Stomach (tissue), 4 donors: ENCODE measurements around the gene MRE11.

Source experiments
- CTCF ChIP-seq, 7 experiments: fragments of 450-650 bp in 4 of 7; fragments of 200-600 bp in 3 of 7; sonication (generic) in 3 of 7; IDR thresholded peaks; one replicate each; pipeline ENCODE4 v1.5.1; 2016 to 2019; ENCODE audit warnings: antibody characterized with exemption in 7 of 7, control low read depth in 2 of 7, mild to moderate bottlenecking in 1 of 7
- EP300 ChIP-seq: sonication (generic); formaldehyde crosslinking; IDR thresholded peaks from one replicate; pipeline ENCODE4 v1.6.1; 2017; ENCODE audit warnings: antibody characterized with exemption
- POLR2A ChIP-seq, 4 donors: fragments of 450-650 bp; IDR thresholded peaks; one replicate each; pipeline ENCODE4 v1.6.1; 2016; ENCODE audit warnings: antibody characterized with exemption in 4 of 4, control low read depth in 2 of 4, mild to moderate bottlenecking in 1 of 4, moderate library complexity in 1 of 4
- POLR2AphosphoS5 ChIP-seq, 3 donors: sonication (generic); formaldehyde crosslinking; IDR thresholded peaks; one replicate each; pipeline ENCODE4 v1.6.1; 2016; ENCODE audit warnings: antibody characterized with exemption in 3 of 3

DNA sequence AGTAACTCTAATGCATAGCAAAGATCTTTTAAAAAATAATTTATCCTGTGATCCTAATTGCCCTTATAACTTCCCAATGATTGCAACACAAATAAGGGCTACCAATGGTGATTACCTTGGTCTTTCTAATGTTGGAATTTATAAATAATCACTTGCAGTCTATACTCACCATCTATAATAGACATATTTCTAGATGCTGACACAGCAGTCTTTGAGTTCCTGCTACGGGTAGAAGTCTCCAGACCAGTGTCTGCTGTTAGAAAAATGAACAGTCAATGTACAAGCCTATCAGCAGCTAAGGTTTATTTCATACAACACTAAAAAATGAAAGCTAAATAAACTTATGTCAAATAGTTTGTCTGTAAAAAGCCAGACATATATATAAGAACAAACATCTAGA, 48.0 kb downstream of the MRE11 start:
- TF ChIP-seq CTCF (IDR thresholded peaks at IDR 0.05) (no peak), EP300 (no peak), POLR2A (IDR thresholded peaks at IDR 0.05) (no peak), POLR2AphosphoS5 (IDR thresholded peaks at IDR 0.05) (no peak)
